ENCODE measurements around the gene FLRT2. TPM values are rescaled to one million over a fixed set of nuclear protein-coding genes. Genes with fewer than 3 reads are reported as not detected.

FLRT2 gene
- total RNA-seq, 1 experiment from 2014 or later: 0.07 TPM

- 0 out of 2 replicates have a peak, but pooled peaks cover 5% of the 10 kb centered on the region for H3K9me3 ChIP-seq (ENCODE audit: low read length)
- ChIA-PET CTCF (no interaction called here), POLR2A (ENCODE audit: unreplicated experiment) (no interaction called here)
- intact Hi-C loops (cut with micrococcal nuclease): no loop called here
- ATAC-seq: no peak
- H3K36me3 ChIP-seq (ENCODE audit: low read depth, low read length): no peaks in the 10 kb centered on the region
- H3F3A ChIP-seq (ENCODE audit: low read length, unreplicated experiment): no peaks in the 10 kb centered on the region
- BruUV-seq (replicated peaks): no TSS peak
- TF ChIP-seq CTCF (conservative IDR thresholded peaks at IDR 0.05; ENCODE audit: low read depth, low read length): no peak
- no peak for TF ChIP-seq EZH2 (IDR thresholded peaks at IDR 0.05; ENCODE audit: low read length, unreplicated experiment)
- TF ChIP-seq EZH2phosphoT487 (IDR thresholded peaks at IDR 0.05; ENCODE audit: borderline replicate concordance, low read length): no peak
- DNase-seq: peak; percentile 59
- H3K27me3 ChIP-seq (ENCODE audit: low read length): no peaks in the 10 kb centered on the region
- H4K20me1 ChIP-seq (ENCODE audit: low read length): no peaks in the 10 kb centered on the region
- H3K27ac ChIP-seq (ENCODE audit: low read length): peak overlapping the region; percentile 59
- H3K79me2 ChIP-seq (ENCODE audit: low read length): no peaks in the 10 kb centered on the region
- peak overlapping the region; percentile 49 for H3K4me2 ChIP-seq (ENCODE audit: low read length)
- H3K4me3 ChIP-seq (ENCODE audit: low read length): peak overlapping the region; percentile 32; the same call in 1 of the 2 replicates
- H3K4me1 ChIP-seq (ENCODE audit: insufficient read depth, low read length): peaks cover 8% of the 10 kb centered on the region; the same call in 1 of the 2 replicates
- H3K9ac ChIP-seq (ENCODE audit: low read length): no peak overlapping the region
- H3K9me2 ChIP-seq (replicated peaks; ENCODE audit: low read length): no peaks in the 10 kb centered on the region
- peak overlapping the region; percentile 29; the same call in 1 of the 2 replicates for H2AFZ ChIP-seq (ENCODE audit: low read length)
Measured at GRCh38 chr14:85587151-85587711, 57.3 kb downstream of the FLRT2 start.

- H3K4me3 ChIP-seq (ENCODE audit: low read length): no peak overlapping the region
- no peaks in the 10 kb centered on the region for H3K9me2 ChIP-seq (replicated peaks; ENCODE audit: low read length)
- no peak overlapping the region for H3K27ac ChIP-seq (ENCODE audit: low read length)
- no TSS peak for BruUV-seq (replicated peaks)
- no peaks in the 10 kb centered on the region for H3K79me2 ChIP-seq (ENCODE audit: low read length)
- H3K4me1 ChIP-seq (ENCODE audit: insufficient read depth, low read length): peaks cover 8% of the 10 kb centered on the region; the same call in 1 of the 2 replicates
- H4K20me1 ChIP-seq (ENCODE audit: low read length): no peaks in the 10 kb centered on the region
- CTCF ChIA-PET: no interaction called here
- no peaks in the 10 kb centered on the region for H3F3A ChIP-seq (ENCODE audit: low read length, unreplicated experiment)
- DNase-seq: peak; percentile 47
- H3K9me3 ChIP-seq (ENCODE audit: low read length): 0 out of 2 replicates have a peak, but pooled peaks cover 5% of the 10 kb centered on the region
- H3K4me2 ChIP-seq (ENCODE audit: low read length): no peak overlapping the region
- H3K27me3 ChIP-seq (ENCODE audit: low read length): no peaks in the 10 kb centered on the region
- POLR2A ChIA-PET (ENCODE audit: unreplicated experiment): no interaction called here
- ATAC-seq: no peak
- no peaks in the 10 kb centered on the region for H3K36me3 ChIP-seq (ENCODE audit: low read depth, low read length)
- H3K9ac ChIP-seq (ENCODE audit: low read length): no peak overlapping the region
- H2AFZ ChIP-seq (ENCODE audit: low read length): no peak overlapping the region
- TF ChIP-seq CTCF (conservative IDR thresholded peaks at IDR 0.05; ENCODE audit: low read depth, low read length) (no peak), EZH2 (IDR thresholded peaks at IDR 0.05; ENCODE audit: low read length, unreplicated experiment) (no peak), EZH2phosphoT487 (IDR thresholded peaks at IDR 0.05; ENCODE audit: borderline replicate concordance, low read length) (no peak)
- intact Hi-C loops (cut with micrococcal nuclease): no loop called here
Measured at GRCh38 chr14:85590784-85591183, 60.8 kb downstream of the FLRT2 start.

- no peak overlapping the region for H2AFZ ChIP-seq (ENCODE audit: low read length)
- no TSS peak for BruUV-seq (replicated peaks)
- intact Hi-C loops (cut with micrococcal nuclease): no loop called here
- H4K20me1 ChIP-seq (ENCODE audit: low read length): no peaks in the 10 kb centered on the region
- H3K9me2 ChIP-seq (replicated peaks; ENCODE audit: low read length): no peaks in the 10 kb centered on the region
- no peak overlapping the region for H3K9ac ChIP-seq (ENCODE audit: low read length)
- CTCF ChIA-PET: no interaction called here
- POLR2A ChIA-PET (ENCODE audit: unreplicated experiment): no interaction called here
- H3K27me3 ChIP-seq (ENCODE audit: low read length): no peaks in the 10 kb centered on the region
- no peak for DNase-seq
- H3F3A ChIP-seq (ENCODE audit: low read length, unreplicated experiment): no peaks in the 10 kb centered on the region
- H3K4me3 ChIP-seq (ENCODE audit: low read length): no peak overlapping the region
- H3K79me2 ChIP-seq (ENCODE audit: low read length): no peaks in the 10 kb centered on the region
- no peak for ATAC-seq
- no peaks in the 10 kb centered on the region for H3K36me3 ChIP-seq (ENCODE audit: low read depth, low read length)
- no peaks in the 10 kb centered on the region for H3K4me1 ChIP-seq (ENCODE audit: insufficient read depth, low read length)
- no peak overlapping the region for H3K27ac ChIP-seq (ENCODE audit: low read length)
- no peak overlapping the region for H3K4me2 ChIP-seq (ENCODE audit: low read length)
- TF ChIP-seq EZH2 (IDR thresholded peaks at IDR 0.05; ENCODE audit: low read length, unreplicated experiment): no peak
- no peak for TF ChIP-seq CTCF (conservative IDR thresholded peaks at IDR 0.05; ENCODE audit: low read depth, low read length)
- TF ChIP-seq EZH2phosphoT487 (IDR thresholded peaks at IDR 0.05; ENCODE audit: borderline replicate concordance, low read length): no peak
- H3K9me3 ChIP-seq (ENCODE audit: low read length): 0 out of 2 replicates have a peak, but pooled peaks cover 5% of the 10 kb centered on the region
Measured at GRCh38 chr14:85594217-85594616, 64.3 kb downstream of the FLRT2 start.

Measured in PC-3 (cell line).